ENCODE results near the gene PLSCR1. TPM values are rescaled to one million over a fixed set of nuclear protein-coding genes. Genes with fewer than 3 reads are reported as not detected.

PLSCR1 gene
- total and polyA plus RNA-seq, 2 of the 4 experiments (the other 2 are of a cell fraction) = 5.6 to 13.2 TPM

DNA sequence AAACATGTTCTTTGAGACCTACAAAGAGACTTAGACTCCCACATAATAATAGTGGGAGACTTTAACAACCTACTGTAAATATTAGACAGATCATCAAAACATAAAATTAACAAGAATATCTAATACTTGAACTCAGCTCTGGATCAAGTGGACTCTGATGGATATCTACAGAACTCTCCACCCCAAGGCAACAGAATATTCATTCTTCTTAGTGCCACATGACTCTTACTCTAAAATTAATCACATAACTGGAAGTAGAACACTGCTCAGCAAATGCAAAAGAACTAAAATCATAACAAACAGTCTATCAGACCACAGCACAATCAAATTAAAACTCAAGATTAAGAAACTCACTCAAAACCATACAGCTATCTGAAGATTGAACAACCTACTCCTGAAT, 59.1 kb downstream of the PLSCR1 start:
- Histone ChIP-seq H4K91ac (ENCODE audit: insufficient read depth, low read depth, low read length) (no peak overlapping the region), H3K4me2 (ENCODE audit: low read depth, low read length) (no peak overlapping the region), H4K20me1 (ENCODE audit: insufficient read depth, low read length) (no peaks in the 10 kb centered on the region), H2AK5ac (ENCODE audit: low read depth, low read length) (no peak overlapping the region), H3K36me3 (ENCODE audit: control insufficient read depth, insufficient read depth, low read length) (no peaks in the 10 kb centered on the region), H2BK5ac (ENCODE audit: low read depth, low read length, poor library complexity, severe bottlenecking) (no peak overlapping the region), H3K9me1 (ENCODE audit: insufficient read depth, low read length) (no peaks in the 10 kb centered on the region), H3K23ac (ENCODE audit: low read depth, low read length) (no peak overlapping the region), H2BK20ac (ENCODE audit: low read depth, low read length) (no peak overlapping the region), H3K14ac (replicated peaks; ENCODE audit: low read depth, low read length) (no peak overlapping the region), H3K4me3 (ENCODE audit: insufficient read depth, low read depth, low read length) (no peak overlapping the region), H3K56ac (ENCODE audit: extremely low read depth, insufficient read depth, low read length) (no peak overlapping the region), H3K9me3 (ENCODE audit: control insufficient read depth, insufficient read depth, low read length) (no peaks in the 10 kb centered on the region), H2BK15ac (ENCODE audit: low read depth, low read length) (no peak overlapping the region), H3K79me1 (ENCODE audit: low read depth in 1 of 2, low read length in 2 of 2) (no peaks in the 10 kb centered on the region), H3K27ac (ENCODE audit: insufficient read depth, low read length) (no peak overlapping the region), H3K4me1 (ENCODE audit: control insufficient read depth, insufficient read depth, low read length) (no peaks in the 10 kb centered on the region), H3K18ac (ENCODE audit: low read depth, low read length) (no peak overlapping the region), H3K9ac (ENCODE audit: low read depth, low read length) (no peak overlapping the region), H2AK9ac (replicated peaks; ENCODE audit: low read depth, low read length, poor library complexity) (no peak overlapping the region), H3K27me3 (ENCODE audit: control insufficient read depth, insufficient read depth, low read length) (no peaks in the 10 kb centered on the region), H2BK120ac (ENCODE audit: low read depth, low read length) (no peak overlapping the region), H4K8ac (ENCODE audit: low read depth in 2 of 2, low read length in 2 of 2) (no peak overlapping the region), H2AFZ (replicated peaks; ENCODE audit: low read length, poor library complexity) (no peak overlapping the region), H4K5ac (ENCODE audit: low read depth, low read length) (no peak overlapping the region), H3K4ac (ENCODE audit: low read depth, low read length) (no peak overlapping the region)
- no TSS peak for BruUV-seq (replicated peaks)
- ChIA-PET POLR2A (ENCODE audit: unreplicated experiment) (no interaction called here), CTCF (no interaction called here)
- dilution Hi-C loops (cut with HindIII; ENCODE audit: low sequenced_read_pairs, unreplicated experiment) (no loop called here), intact Hi-C loops (cut with micrococcal nuclease) (no loop called here), in situ Hi-C loops (cut with MboI; ENCODE audit: low sequenced_read_pairs) (no loop called here)
- DNase-seq (no peak), ATAC-seq (ENCODE audit: low read depth) (no peak)
- TF ChIP-seq ELK1 (IDR thresholded peaks at IDR 0.05; ENCODE audit: borderline replicate concordance, low read depth, low read length) = no peak
- TF ChIP-seq FOS (IDR thresholded peaks at IDR 0.05; ENCODE audit: low read depth, low read length) = no peak
- TF ChIP-seq, protein P1, sequence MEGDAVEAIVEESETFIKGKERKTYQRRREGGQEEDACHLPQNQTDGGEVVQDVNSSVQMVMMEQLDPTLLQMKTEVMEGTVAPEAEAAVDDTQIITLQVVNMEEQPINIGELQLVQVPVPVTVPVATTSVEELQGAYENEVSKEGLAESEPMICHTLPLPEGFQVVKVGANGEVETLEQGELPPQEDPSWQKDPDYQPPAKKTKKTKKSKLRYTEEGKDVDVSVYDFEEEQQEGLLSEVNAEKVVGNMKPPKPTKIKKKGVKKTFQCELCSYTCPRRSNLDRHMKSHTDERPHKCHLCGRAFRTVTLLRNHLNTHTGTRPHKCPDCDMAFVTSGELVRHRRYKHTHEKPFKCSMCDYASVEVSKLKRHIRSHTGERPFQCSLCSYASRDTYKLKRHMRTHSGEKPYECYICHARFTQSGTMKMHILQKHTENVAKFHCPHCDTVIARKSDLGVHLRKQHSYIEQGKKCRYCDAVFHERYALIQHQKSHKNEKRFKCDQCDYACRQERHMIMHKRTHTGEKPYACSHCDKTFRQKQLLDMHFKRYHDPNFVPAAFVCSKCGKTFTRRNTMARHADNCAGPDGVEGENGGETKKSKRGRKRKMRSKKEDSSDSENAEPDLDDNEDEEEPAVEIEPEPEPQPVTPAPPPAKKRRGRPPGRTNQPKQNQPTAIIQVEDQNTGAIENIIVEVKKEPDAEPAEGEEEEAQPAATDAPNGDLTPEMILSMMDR (conservative IDR thresholded peaks at IDR 0.05; ENCODE audit: low read depth, low read length) = no peak
- no peak for TF ChIP-seq RAD21 (IDR thresholded peaks at IDR 0.05; ENCODE audit: low read length)
- TF ChIP-seq NFE2L2 (IDR thresholded peaks at IDR 0.05; ENCODE audit: low read depth, low read length) = no peak
- no peak for TF ChIP-seq SMC3 (IDR thresholded peaks at IDR 0.05; ENCODE audit: low read depth, low read length)
- no peak for TF ChIP-seq BHLHE40 (IDR thresholded peaks at IDR 0.05; ENCODE audit: low read depth, low read length)
- TF ChIP-seq CHD1 (IDR thresholded peaks at IDR 0.05; ENCODE audit: low read depth, low read length) = no peak
- no peak for TF ChIP-seq MAFK (IDR thresholded peaks at IDR 0.05; ENCODE audit: low read depth, low read length)
- no peak for TF ChIP-seq MAZ (IDR thresholded peaks at IDR 0.05; ENCODE audit: borderline replicate concordance, low read depth, low read length)
- TF ChIP-seq RCOR1 (IDR thresholded peaks at IDR 0.05; ENCODE audit: insufficient replicate concordance, low read length) = no peak
- no peak for TF ChIP-seq POLR2A (IDR thresholded peaks at IDR 0.05; ENCODE audit: low read depth, low read length)
- no peak for TF ChIP-seq RFX5 (IDR thresholded peaks at IDR 0.05; ENCODE audit: low read depth, low read length)
- TF ChIP-seq USF2 (IDR thresholded peaks at IDR 0.05; ENCODE audit: low read depth, low read length) = no peak
- no peak for TF ChIP-seq CEBPB (IDR thresholded peaks at IDR 0.05; ENCODE audit: low read depth, low read length)
- no peak for TF ChIP-seq MXI1 (IDR thresholded peaks at IDR 0.05; ENCODE audit: borderline replicate concordance, low read depth, low read length)

Data from IMR-90 (cell line).